Left forelimb (tissue), 1 donor: ENCODE measurements around the gene TRIO.

Experiments used
- DNase-seq: peaks from one replicate; pipeline ENCODE4 v3.0.0-alpha.2; 2018; ENCODE audit warnings: low spot score

Gene TRIO

GRCh38 chr5:14123551-14123950 lies 19.6 kb upstream of the TRIO start:
- no peak for DNase-seq

GRCh38 chr5:14123974-14124482 lies 19.1 kb upstream of the TRIO start:
- DNase-seq = no peak

- DNase-seq = no peak
These were observed 17.9 kb upstream of the TRIO start for GRCh38 chr5:14125262-14125661.

GRCh38 chr5:14127587-14127986 lies 15.6 kb upstream of the TRIO start:
- DNase-seq = no peak

GRCh38 chr5:14128079-14128478 lies 15.1 kb upstream of the TRIO start:
- no peak for DNase-seq

- no peak for DNase-seq
These were observed 14.0 kb upstream of the TRIO start for GRCh38 chr5:14129123-14129522.

GRCh38 chr5:14131855-14132503 lies 11.2 kb upstream of the TRIO start:
- no peak for DNase-seq

GRCh38 chr5:14133394-14133793 lies 9.7 kb upstream of the TRIO start:
- no peak for DNase-seq

GRCh38 chr5:14134083-14134482 lies 9.1 kb upstream of the TRIO start:
- DNase-seq = no peak

- DNase-seq = no peak
These were observed 8.4 kb upstream of the TRIO start for GRCh38 chr5:14134771-14135170.

GRCh38 chr5:14135621-14136020 lies 7.5 kb upstream of the TRIO start:
- no peak for DNase-seq

GRCh38 chr5:14136228-14136627 lies 6.9 kb upstream of the TRIO start:
- no peak for DNase-seq

- DNase-seq = no peak
These were observed 4.3 kb upstream of the TRIO start for GRCh38 chr5:14138608-14139540.

GRCh38 chr5:14141764-14142163 lies 1.4 kb upstream of the TRIO start:
- DNase-seq = no peak

GRCh38 chr5:14142202-14142826 lies 828 bp upstream of the TRIO start:
- DNase-seq = no peak

GRCh38 chr5:14143546-14143840 lies 351 bp downstream of the TRIO start:
- DNase-seq = no peak

GRCh38 chr5:14143841-14144585 lies 871 bp downstream of the TRIO start:
- DNase-seq = peak; percentile 70

GRCh38 chr5:14144586-14145434 lies 1.7 kb downstream of the TRIO start:
- DNase-seq = peak; percentile 78

- no peak for DNase-seq
These were observed 2.5 kb downstream of the TRIO start for GRCh38 chr5:14145435-14146334.

GRCh38 chr5:14146725-14147124 lies 3.6 kb downstream of the TRIO start:
- no peak for DNase-seq
